HG03196 (cell line): Measurements from ENCODE around the gene RFNG.
A peak's percentile ranks its signal among the peaks of the same experiment; 100 is the strongest.
"Not testable (repeated sequence)": the region's sequence is repeated elsewhere in the genome, so short reads cannot be mapped to it uniquely, and the experiment has no call there.

ENCODE experiments used
- ATAC-seq: cut with Tn5 transposase; IDR thresholded peaks from one replicate; pipeline ENCODE4 v1.9.1; 2021; ENCODE audit not compliant: unreplicated experiment

Gene RFNG

GRCh38 chr17:82046903-82047302 is 4.7 kb downstream of the RFNG start:
- ATAC-seq, result no peak

- ATAC-seq, result no peak
These were observed 5.6 kb downstream of the RFNG start for GRCh38 chr17:82045936-82046484.

GRCh38 chr17:82043507-82043906 is 8.1 kb downstream of the RFNG start:
- ATAC-seq, result no peak

GRCh38 chr17:82042649-82043048 is 9.0 kb downstream of the RFNG start:
- no peak for ATAC-seq

- no peak for ATAC-seq
These were observed 10.3 kb downstream of the RFNG start for GRCh38 chr17:82041144-82041814.

DNA sequence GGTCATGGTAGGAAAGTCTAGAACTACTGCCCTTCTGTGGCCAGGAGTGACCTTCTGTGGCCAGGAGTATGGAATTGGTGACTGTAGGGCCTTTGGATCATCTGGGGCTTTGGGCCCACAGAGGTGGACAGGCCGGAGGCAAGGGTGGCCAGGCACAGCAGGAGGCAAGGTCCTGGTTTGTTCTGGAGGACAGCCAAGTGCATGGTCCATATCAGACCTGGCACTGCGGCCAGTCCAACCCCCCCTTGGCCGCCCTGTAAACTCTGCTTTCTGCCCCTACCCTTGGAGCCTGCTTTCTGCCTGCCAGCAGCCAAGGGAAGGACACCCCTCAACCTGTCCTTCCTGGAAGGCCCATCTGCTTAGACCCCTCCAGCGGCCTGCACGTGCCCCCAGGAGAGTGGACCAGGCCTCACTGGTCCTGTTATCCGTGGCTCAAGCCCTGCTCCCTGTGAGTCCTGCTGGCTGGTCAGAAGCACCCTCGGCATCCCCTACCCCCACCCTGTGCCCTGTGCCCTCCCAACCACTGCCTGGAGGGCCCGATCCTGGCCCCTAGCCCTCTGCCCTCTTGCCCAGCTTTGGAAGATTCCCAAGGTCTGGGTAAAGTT is 11.8 kb downstream of the RFNG start:
- no peak for ATAC-seq

DNA sequence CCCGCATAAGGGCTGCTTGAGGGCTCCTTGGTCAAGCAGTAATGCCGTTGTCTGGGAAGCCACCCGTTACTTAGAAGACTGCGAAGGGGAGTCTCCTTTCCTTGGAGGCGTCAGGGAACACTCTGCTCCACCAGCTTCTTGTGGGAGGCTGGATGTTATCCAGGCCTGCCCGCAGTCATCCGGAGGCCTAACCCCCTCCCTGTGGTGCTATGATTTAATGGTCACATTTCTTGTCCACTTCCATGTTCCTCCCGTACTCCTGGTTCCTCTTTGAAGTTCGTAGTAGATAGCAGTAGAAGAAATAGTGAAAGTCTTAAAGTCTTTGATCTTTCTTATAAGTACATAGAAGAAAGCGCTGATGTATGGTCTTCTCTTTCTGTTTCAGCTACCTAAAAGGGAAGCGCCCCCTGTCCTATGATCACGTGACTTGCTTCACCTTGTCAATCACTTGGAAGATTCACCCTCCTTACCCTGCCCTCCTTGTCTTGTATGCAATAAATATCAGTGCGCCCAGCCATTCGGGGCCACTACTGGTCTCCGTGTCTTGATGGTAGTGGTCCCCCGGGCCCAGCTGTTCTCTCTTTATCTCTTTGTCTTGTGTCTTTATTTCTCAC is 12.7 kb downstream of the RFNG start:
- ATAC-seq, result not testable (repeated sequence)

DNA sequence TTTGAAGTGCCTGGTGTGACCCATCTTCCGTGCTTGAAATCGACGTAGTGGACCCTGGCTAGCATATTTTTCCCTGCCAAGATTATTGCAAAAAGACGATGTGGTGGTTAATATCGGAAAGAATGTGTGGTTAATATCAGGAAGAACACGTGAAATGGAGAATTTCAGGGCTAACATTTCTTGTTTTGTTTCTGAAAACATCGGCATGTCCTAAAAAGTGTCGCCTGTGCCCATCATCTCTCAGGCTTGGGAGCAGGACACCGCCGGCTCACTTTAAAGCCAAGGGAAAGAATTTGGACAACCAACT is 13.8 kb downstream of the RFNG start:
- no peak for ATAC-seq

DNA sequence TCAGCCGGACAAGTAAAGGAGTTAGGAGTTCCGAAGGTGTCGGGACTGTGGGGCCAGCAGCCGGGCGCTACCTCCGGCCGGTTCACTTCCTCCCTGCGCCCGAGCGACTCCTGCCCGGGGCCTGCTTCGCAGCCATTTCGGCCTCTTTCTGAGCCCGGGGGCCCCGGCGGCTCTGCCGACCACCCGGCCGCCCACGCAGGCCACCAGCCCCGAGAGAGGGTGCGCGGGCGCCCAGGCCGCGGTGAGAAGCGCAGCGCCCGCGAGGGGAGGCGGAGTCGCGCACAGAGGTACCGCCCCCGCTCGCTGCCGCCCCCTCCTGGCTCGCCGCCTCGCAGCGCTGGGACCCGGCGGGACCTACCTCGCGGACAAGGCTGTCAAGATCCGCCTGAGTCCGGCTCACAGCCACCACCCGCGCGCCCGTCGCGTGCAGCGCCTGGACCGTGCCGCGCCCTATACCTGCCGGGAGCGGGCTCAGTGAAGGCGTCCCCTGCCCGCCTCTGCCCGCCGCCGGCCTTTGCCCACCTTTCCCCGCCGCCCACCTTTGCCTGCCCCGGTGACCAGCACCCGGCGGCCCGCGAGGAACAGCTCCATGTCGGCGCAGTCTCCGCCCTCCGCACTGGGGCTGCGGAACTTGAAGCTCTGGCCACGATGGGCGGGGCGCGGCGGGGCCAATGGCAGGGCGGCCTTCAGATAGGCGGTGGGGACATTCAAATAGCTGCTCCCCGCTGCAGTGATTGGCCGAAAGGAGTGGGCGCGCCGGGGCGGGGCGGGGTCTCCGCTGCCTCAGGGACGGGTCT is 14.3 kb downstream of the RFNG start, which contains the start of gene DCXR:
DCXR (minus strand) TSS at position 606 of the 797 bp plus-strand sequence; CDS start at position 591, 15 bp downstream.
- ATAC-seq, result peak; percentile 81

GRCh38 chr17:82036634-82037091 is 14.9 kb downstream of the RFNG start:
- ATAC-seq, result no peak

DNA sequence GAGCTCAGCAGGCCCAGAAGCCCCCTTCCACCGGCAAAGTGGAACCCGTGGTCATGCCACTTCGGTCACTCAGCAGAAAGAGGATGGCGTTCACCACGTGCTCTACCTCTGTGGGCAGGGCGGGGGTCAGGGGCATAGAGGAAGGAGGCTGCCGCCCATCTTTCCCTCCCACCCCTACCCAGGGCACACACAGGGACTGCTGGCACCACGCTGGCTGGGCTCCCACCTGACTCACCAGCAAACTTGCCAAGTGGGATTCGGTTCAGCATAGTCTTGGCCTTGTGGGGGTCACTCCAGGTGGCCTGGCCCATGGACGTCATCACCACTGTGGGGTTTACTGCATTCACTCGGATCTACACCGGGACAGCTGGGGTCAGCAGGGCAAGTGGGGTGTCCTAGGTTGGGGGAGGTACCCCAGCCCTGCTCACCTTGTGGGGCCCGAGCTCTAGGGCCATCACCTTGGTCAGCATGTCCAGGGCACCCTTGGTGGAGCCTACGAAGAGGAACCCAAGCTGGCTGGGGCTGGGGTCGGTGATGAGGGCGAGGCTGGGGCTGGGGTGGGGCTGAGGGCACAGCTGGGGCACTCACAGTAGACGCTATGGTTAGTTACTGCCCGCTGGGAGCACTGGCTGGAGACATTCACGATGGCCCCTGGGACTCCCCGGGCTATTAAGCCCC is 15.5 kb downstream of the RFNG start:
- ATAC-seq, result no peak

DNA sequence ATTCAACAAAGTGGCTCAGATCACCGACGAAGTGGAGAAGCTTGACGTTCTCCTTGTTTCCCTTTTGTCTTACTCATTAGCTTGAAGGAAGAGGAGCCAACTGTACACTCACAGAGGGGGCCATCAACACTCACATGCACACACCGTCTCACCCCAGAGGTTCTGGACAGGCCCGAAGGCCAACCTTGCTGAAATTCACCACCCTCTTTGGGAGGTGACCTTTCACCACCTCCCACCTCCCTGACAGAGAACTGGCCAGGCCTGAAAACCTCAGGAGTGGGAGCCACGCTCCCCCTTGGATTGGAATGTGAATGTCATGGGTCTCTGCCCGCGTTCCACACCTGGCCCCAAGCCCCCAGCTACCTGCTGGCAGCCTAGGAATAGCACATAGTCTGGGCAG is 16.1 kb downstream of the RFNG start:
- no peak for ATAC-seq

DNA sequence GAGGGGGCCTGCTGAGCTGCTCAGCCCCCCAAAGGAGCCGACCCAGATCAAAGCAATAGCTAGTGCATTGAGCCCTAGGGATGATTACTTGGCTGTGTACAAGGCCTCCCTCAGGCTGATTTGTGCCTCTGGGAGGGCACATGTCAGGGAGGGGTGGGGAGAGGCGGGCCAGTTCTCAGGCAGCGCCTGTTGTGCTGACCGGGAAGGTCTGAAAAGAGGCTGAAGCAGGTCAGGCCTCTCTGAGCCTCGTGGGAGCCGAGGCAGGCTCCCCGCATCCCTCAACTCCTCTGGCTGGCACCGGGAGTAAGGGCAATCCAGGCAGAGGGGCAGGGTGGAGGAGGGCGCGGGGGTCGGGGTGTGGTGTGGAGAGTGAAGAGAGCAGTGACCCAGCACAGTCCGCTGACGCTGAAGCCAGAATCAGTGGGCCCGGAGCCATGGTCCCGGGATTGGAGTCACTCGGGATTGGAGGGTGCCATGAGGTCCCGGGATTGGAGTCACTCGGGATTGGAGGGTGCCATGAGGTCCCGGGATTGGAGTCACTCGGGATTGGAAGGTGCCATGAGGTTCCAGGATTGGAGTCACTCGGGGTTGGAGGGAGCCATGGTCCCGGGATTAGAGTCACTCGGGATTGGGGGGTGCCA is 17.1 kb downstream of the RFNG start:
- ATAC-seq, result no peak

DNA sequence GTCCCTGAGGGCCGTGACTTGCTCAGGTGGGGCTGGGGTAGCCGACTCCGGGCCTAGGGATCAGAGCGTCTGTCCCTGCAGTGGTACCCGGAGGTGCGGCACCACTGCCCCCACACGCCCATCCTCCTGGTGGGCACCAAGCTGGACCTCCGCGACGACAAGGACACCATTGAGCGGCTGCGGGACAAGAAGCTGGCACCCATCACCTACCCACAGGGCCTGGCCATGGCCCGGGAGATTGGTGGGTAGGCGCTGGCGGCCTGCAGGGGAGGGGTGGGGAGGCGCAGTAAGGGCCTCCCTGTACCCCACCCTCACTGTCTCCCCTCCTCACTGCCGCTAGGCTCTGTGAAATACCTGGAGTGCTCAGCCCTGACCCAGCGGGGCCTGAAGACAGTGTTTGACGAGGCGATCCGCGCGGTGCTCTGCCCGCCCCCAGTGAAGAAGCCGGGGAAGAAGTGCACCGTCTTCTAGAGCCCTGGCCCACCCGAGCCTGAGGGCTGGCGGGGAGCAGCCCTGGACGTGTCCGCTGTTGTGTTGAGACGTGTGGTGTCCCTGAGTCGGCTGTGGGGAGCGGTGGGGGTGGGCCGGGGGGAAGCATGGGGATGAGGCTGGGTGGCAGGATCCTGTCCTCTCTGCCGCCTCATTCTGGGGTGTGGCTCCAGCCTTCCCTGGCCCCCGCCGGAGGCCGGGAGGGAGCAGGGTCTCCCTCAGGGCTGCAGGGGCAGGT is 18.1 kb downstream of the RFNG start:
- no peak for ATAC-seq

- ATAC-seq, result no peak
These were observed 19.6 kb downstream of the RFNG start for GRCh38 chr17:82031885-82032627.

- no peak for ATAC-seq
These were observed 20.2 kb downstream of the RFNG start, which contains the start of gene RAC3 for GRCh38 chr17:82031303-82031884. Gene RAC3 (plus strand): TSS chr17:82031678. CDS start chr17:82031762, 84 bp downstream.

DNA sequence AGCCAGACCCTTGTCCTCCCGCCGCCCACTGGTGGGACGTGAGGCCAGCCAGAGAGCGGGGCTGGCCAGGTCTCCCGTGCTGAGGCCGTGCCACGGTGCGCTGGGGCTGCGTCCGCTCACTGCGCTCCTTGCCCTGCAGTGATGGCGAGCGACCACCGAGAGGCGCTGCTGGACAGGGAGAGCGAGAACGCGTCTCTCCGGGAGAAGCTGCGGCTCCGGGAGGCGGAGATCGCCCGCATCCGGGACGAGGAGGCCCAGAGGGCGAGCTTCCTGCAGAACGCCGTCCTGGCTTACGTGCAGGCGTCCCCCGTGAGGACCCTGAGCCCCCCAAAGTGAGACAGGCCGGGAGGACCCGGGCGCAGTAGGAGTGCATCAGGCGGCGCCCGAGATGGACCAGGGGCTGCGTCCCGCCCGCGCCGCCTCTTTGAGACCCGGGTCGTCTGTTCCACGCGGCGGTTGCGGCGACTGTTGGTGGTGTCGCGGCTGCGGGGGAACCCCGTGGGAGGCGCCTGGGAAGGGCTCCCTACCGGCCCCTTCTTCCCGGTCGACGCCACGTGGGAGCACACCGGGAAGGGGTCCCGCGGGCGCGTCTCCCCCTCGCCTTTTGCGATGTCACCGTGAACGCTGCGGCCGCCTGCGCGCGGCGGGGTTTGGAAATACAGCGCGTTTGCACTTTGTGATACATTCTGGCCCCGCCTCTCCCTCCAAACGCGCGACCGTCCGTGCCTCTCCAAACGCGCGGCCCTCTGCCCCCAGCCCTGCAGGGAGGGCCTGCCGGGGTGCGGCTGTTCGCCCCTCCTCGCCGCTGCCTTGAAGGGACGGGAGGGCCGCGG is 20.9 kb downstream of the RFNG start:
- no peak for ATAC-seq
